HepG2 (cell line): ENCODE results near the gene DOCK11. TPM values are rescaled to one million over a fixed set of nuclear protein-coding genes. Genes with fewer than 3 reads are reported as not detected.
A peak's percentile ranks its signal among the peaks of the same experiment; 100 is the strongest.

ENCODE experiments used
- CBFB ChIP-seq: sonication (generic); formaldehyde crosslinking; IDR thresholded peaks from 2 replicates; pipeline ENCODE4 v1.4.0; 2020; ENCODE audit warnings: missing genetic modification reagents
- DPF2 ChIP-seq: sonication (generic); formaldehyde crosslinking; IDR thresholded peaks from 2 replicates; pipeline ENCODE4 v1.4.0; 2020; ENCODE audit warnings: mild to moderate bottlenecking, low read depth, missing genetic modification reagents, borderline replicate concordance
- EED ChIP-seq: sonication (generic); formaldehyde crosslinking; IDR thresholded peaks from 2 replicates; pipeline ENCODE4 v1.5.0; 2020; ENCODE audit warnings: mild to moderate bottlenecking, missing genetic modification reagents
- HNRNPLL ChIP-seq: fragments of 200-400 bp; formaldehyde crosslinking; IDR thresholded peaks from 2 replicates; pipeline ENCODE4 v1.6.1; 2017; ENCODE audit warnings: mild to moderate bottlenecking, low read depth, low read length; ENCODE audit not compliant: poor library complexity, severe bottlenecking
- HOXA9 ChIP-seq: sonication (generic); formaldehyde crosslinking; IDR thresholded peaks from 2 replicates; pipeline ENCODE4 v1.8.1; 2022; ENCODE audit warnings: missing genetic modification reagents, mild to moderate bottlenecking, moderate library complexity, borderline replicate concordance
- KAT8 ChIP-seq: IDR thresholded peaks from 2 replicates; pipeline ENCODE4 v1.6.1; 2016; ENCODE audit warnings: missing genetic modification reagents, missing compliant biosample characterization
- MED13 ChIP-seq: sonication (generic); formaldehyde crosslinking; IDR thresholded peaks from 2 replicates; pipeline ENCODE4 v1.5.0; 2020; ENCODE audit warnings: missing genetic modification reagents
- MTF2 ChIP-seq: sonication (generic); formaldehyde crosslinking; IDR thresholded peaks from 2 replicates; pipeline ENCODE4 v1.5.0; 2020; ENCODE audit warnings: missing genetic modification reagents, borderline replicate concordance
- NR2F2 ChIP-seq: IDR thresholded peaks from 2 replicates; pipeline ENCODE4 v1.6.1; 2012; ENCODE audit warnings: low read depth, inconsistent platforms, borderline replicate concordance
- PAWR ChIP-seq: sonication (generic); formaldehyde crosslinking; IDR thresholded peaks from 2 replicates; pipeline ENCODE4 v1.4.0; 2020; ENCODE audit warnings: missing genetic modification reagents, mild to moderate bottlenecking, borderline replicate concordance
- SIX1 ChIP-seq: sonication (generic); formaldehyde crosslinking; IDR thresholded peaks from 2 replicates; pipeline ENCODE4 v1.4.0; 2020; ENCODE audit warnings: missing genetic modification reagents, borderline replicate concordance
- SIX4 ChIP-seq: sonication (generic); formaldehyde crosslinking; IDR thresholded peaks from 2 replicates; pipeline ENCODE4 v1.4.0; 2020; ENCODE audit warnings: missing genetic modification reagents
- ZNF335 ChIP-seq: sonication (generic); formaldehyde crosslinking; IDR thresholded peaks from 2 replicates; pipeline ENCODE4 v1.4.0; 2020; ENCODE audit warnings: missing genetic modification reagents
- ZNF569 ChIP-seq: sonication (generic); formaldehyde crosslinking; IDR thresholded peaks from 2 replicates; pipeline ENCODE4 v1.5.0; 2020; ENCODE audit warnings: mild to moderate bottlenecking, missing genetic modification reagents, moderate library complexity, borderline replicate concordance
- ZNF678 ChIP-seq: sonication (generic); formaldehyde crosslinking; IDR thresholded peaks from 2 replicates; pipeline ENCODE4 v1.4.0; 2020; ENCODE audit warnings: mild to moderate bottlenecking, missing genetic modification reagents
- polyA plus RNA-seq, 8 experiments: library from polyadenylated mRNA; depleted of rRNA in 3 of 8; stranded (reverse) in 7 of 8; unstranded in 1 of 8; fragments of >200 nt; fragmentation: Illumina TruSeq in 4 of 8; extraction: Trizol in 4 of 8; gene quantifications; 2 replicates each; pipeline versions ENCODE4 v1.2.1 to v1.2.3, GENCODE V29; 2011 to 2016; ENCODE audit warnings: low read depth in 4 of 8, missing spikeins in 1 of 8, mixed read lengths in 1 of 8; ENCODE audit not compliant: insufficient read depth in 1 of 8
- total RNA-seq, 5 experiments: library from RNA; depleted of rRNA; stranded (reverse); fragments of >200 nt; fragmentation: Illumina TruSeq; extraction: Trizol; gene quantifications; 2 replicates each; pipeline ENCODE4 v1.2.3, GENCODE V29; 2016; ENCODE audit warnings: low read depth in 1 of 5
- TF ChIP-seq, protein P1 (sequence below): sonication (generic); formaldehyde crosslinking; IDR thresholded peaks from 2 replicates; pipeline ENCODE4 v1.8.1; 2023; ENCODE audit warnings: missing genetic modification reagents, inconsistent platforms, borderline replicate concordance
- TF ChIP-seq, protein P2 (sequence below): sonication (generic); formaldehyde crosslinking; IDR thresholded peaks from 2 replicates; pipeline ENCODE4 v1.9.0; 2022; ENCODE audit warnings: missing genetic modification reagents, mild to moderate bottlenecking, borderline replicate concordance
- TF ChIP-seq, protein P3 (sequence below): sonication (generic); formaldehyde crosslinking; IDR thresholded peaks from 2 replicates; pipeline ENCODE4 v1.4.0; 2020; ENCODE audit warnings: missing genetic modification reagents
- TF ChIP-seq, protein P4 (sequence below): sonication (generic); formaldehyde crosslinking; IDR thresholded peaks from 2 replicates; pipeline ENCODE4 v1.4.0; 2020; ENCODE audit warnings: missing genetic modification reagents

The DOCK11 gene
- total and polyA plus RNA-seq, 2 of the 13 experiments (the other 11 are each of a cell fraction or from before 2014, with no cell fraction given) = 0.02 to 0.12 TPM

DNA sequence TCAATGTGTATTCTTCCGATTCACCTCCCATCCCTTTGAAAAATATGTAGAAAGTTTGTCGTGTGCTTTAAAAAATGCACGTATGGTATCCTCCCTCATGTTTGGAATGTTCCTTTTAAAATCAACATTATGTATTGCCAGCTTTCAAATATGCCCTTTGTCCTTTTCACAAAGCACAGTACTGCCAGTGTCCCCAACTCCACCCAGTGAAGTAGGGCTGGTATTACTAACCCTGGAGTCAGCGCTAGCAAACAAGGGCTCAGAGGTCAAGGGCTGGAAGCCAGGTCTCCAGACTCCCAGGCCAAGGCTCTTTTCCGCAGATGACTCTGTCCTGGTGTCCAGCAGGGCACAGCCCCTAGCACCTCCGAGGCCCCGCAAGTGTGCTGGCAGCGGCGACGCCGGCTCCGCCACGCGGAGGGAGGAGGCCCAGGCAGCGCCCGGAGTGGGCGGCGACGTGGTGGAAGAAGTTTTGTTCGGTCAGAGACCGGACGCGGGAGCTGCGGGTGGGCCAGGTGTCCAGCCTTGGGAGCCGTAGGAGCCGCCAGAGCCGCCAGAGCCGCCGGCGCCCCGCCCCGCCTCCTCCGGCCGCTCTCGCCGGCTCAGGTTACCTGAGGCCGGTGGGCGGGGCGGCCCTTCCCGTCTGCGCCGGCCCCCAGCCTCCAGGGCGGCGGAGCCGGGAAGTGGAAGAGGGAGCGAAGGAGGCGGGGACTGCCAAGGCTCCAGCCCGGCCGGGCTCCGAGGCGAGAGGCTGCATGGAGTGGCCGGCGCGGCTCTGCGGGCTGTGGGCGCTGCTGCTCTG is 231.5 kb downstream of the DOCK11 start, which contains the start of gene IL13RA1 (continued):
- TF ChIP-seq SIX1 (peak; percentile 78; the same call in 1 of the 2 replicates), ZNF678 (CRISPR knock-in tag) (0 out of 2 replicates have a peak, but pooled peaks have one; percentile 53), HNRNPLL (peak; percentile 67), MED13 (CRISPR knock-in tag) (no peak), HOXA9 (CRISPR knock-in tag) (no peak; the same call in 1 of the 2 replicates), CBFB (no peak), NR2F2 (peak; percentile 81), DPF2 (CRISPR knock-in tag) (no peak; the same call in 1 of the 2 replicates), MTF2 (CRISPR knock-in tag) (no peak), SIX4 (peak; percentile 75; the same call in 1 of the 2 replicates), EED (CRISPR knock-in tag) (no peak), PAWR (CRISPR knock-in tag) (no peak), ZNF569 (CRISPR knock-in tag) (no peak), ZNF335 (no peak), KAT8 (CRISPR knock-in tag) (peak; percentile 37)
- TF ChIP-seq, protein P1, sequence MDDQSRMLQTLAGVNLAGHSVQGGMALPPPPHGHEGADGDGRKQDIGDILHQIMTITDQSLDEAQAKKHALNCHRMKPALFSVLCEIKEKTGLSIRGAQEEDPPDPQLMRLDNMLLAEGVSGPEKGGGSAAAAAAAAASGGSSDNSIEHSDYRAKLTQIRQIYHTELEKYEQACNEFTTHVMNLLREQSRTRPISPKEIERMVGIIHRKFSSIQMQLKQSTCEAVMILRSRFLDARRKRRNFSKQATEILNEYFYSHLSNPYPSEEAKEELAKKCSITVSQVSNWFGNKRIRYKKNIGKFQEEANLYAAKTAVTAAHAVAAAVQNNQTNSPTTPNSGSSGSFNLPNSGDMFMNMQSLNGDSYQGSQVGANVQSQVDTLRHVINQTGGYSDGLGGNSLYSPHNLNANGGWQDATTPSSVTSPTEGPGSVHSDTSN = no peak
- TF ChIP-seq, protein P2, sequence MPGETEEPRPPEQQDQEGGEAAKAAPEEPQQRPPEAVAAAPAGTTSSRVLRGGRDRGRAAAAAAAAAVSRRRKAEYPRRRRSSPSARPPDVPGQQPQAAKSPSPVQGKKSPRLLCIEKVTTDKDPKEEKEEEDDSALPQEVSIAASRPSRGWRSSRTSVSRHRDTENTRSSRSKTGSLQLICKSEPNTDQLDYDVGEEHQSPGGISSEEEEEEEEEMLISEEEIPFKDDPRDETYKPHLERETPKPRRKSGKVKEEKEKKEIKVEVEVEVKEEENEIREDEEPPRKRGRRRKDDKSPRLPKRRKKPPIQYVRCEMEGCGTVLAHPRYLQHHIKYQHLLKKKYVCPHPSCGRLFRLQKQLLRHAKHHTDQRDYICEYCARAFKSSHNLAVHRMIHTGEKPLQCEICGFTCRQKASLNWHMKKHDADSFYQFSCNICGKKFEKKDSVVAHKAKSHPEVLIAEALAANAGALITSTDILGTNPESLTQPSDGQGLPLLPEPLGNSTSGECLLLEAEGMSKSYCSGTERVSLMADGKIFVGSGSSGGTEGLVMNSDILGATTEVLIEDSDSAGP (CRISPR knock-in tag) = peak; percentile 69; the same call in 1 of the 2 replicates
- TF ChIP-seq, protein P3, sequence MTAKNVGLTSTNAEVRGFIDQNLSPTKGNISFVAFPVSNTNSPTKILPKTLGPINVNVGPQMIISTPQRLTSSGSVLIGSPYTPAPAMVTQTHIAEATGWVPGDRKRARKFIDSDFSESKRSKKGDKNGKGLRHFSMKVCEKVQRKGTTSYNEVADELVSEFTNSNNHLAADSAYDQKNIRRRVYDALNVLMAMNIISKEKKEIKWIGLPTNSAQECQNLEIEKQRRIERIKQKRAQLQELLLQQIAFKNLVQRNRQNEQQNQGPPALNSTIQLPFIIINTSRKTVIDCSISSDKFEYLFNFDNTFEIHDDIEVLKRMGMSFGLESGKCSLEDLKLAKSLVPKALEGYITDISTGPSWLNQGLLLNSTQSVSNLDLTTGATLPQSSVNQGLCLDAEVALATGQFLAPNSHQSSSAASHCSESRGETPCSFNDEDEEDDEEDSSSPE (CRISPR knock-in tag) = 0 out of 2 replicates have a peak, but pooled peaks have one; percentile 36
- TF ChIP-seq, protein P4, sequence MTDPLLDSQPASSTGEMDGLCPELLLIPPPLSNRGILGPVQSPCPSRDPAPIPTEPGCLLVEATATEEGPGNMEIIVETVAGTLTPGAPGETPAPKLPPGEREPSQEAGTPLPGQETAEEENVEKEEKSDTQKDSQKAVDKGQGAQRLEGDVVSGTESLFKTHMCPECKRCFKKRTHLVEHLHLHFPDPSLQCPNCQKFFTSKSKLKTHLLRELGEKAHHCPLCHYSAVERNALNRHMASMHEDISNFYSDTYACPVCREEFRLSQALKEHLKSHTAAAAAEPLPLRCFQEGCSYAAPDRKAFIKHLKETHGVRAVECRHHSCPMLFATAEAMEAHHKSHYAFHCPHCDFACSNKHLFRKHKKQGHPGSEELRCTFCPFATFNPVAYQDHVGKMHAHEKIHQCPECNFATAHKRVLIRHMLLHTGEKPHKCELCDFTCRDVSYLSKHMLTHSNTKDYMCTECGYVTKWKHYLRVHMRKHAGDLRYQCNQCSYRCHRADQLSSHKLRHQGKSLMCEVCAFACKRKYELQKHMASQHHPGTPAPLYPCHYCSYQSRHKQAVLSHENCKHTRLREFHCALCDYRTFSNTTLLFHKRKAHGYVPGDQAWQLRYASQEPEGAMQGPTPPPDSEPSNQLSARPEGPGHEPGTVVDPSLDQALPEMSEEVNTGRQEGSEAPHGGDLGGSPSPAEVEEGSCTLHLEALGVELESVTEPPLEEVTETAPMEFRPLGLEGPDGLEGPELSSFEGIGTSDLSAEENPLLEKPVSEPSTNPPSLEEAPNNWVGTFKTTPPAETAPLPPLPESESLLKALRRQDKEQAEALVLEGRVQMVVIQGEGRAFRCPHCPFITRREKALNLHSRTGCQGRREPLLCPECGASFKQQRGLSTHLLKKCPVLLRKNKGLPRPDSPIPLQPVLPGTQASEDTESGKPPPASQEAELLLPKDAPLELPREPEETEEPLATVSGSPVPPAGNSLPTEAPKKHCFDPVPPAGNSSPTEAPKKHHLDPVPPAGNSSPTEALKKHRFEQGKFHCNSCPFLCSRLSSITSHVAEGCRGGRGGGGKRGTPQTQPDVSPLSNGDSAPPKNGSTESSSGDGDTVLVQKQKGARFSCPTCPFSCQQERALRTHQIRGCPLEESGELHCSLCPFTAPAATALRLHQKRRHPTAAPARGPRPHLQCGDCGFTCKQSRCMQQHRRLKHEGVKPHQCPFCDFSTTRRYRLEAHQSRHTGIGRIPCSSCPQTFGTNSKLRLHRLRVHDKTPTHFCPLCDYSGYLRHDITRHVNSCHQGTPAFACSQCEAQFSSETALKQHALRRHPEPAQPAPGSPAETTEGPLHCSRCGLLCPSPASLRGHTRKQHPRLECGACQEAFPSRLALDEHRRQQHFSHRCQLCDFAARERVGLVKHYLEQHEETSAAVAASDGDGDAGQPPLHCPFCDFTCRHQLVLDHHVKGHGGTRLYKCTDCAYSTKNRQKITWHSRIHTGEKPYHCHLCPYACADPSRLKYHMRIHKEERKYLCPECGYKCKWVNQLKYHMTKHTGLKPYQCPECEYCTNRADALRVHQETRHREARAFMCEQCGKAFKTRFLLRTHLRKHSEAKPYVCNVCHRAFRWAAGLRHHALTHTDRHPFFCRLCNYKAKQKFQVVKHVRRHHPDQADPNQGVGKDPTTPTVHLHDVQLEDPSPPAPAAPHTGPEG = no peak
